Measurements from ENCODE around the gene CAMK1D.
"Not testable (repeated sequence)": the region's sequence is repeated elsewhere in the genome, so short reads cannot be mapped to it uniquely, and the experiment has no call there.

CAMK1D gene

GRCh38 chr10:12846718-12847117 lies 497.4 kb downstream of the CAMK1D start:
- no peak for DNase-seq (ENCODE audit: low read depth in 2 of 2)

- no peak for DNase-seq (ENCODE audit: low read depth in 2 of 2)
Measured at GRCh38 chr10:12847361-12847975, 498.1 kb downstream of the CAMK1D start.

DNA sequence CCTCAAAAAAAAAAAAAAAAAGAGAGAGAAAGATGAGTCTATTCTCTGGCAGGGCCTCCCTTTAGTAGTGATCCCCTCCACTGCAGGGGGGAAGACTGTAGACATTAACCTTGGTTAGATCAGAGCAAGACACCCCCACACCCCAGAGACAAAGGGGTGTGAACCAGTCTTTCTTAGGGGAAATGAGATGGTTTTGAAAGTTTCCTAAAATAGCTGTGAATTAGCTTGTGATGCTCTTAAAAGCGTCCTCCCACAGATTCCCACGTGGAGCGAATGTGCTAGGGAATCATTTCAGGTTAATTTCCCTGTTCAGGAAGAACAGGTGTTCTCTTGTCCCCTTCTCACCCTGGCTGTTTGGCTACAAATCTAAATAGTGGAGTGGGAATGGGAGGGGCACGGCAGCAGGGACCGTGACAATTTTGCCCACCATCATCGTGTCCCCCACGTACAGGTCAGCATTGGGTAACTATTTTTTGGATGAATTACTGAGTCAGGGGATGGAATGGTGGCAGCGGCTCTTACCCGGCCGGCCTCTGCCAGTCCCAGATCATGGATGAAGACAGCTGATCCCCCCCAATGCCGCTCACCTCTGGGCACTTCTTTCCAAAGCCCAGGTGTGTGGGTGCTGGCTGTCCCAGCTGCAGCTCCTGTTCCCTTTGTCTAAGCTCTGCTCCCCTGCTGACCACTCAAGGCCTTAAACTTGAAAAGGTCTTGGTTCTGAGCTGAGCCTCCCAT lies 499.3 kb downstream of the CAMK1D start:
- no peak for DNase-seq (ENCODE audit: low read depth in 2 of 2)

GRCh38 chr10:12849319-12850181 lies 500.2 kb downstream of the CAMK1D start:
- DNase-seq (ENCODE audit: low read depth in 2 of 2), result no peak

DNA sequence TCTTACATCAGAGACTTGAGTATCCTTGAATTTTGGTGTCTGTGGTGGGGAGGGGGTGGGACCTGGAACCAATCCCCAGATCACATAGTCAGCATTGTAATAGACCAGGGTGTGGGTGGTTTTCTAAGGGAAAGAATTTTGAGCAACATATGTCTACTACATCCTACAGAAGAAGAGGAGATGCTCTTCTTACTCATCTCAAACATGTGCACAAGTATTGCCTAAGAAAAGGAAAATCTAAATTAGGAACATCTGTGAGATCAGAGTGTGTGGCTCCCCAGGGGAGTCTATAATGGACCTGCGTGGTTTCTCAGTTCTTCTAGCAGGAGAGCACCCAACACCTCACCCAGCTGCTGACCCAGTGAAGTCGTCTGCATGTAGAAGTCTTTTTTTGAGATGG lies 503.3 kb downstream of the CAMK1D start:
- no peak for DNase-seq (ENCODE audit: low read depth in 2 of 2)

DNA sequence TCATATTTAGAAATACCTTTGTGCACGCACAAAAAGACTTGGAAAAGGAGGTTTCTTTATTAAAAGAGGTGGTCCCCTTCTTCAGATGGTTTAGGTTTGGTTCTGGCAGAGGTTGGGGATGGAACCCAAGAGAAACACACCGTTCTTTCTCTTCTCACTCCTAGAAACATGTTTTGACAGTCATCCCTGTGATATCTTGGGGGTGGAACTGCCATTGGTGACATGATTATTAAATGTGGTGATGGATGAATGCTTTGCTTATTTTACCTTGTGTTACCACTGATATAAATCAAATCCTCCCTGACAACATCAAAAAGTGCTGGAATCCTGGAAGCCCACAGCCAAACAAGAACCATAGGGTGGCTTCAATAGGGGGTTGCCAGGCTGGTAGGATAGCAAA lies 505.6 kb downstream of the CAMK1D start:
- DNase-seq (ENCODE audit: low read depth in 2 of 2), result no peak

GRCh38 chr10:12862459-12862858 lies 513.1 kb downstream of the CAMK1D start:
- no peak for DNase-seq (ENCODE audit: low read depth in 2 of 2)

- not testable (repeated sequence) for DNase-seq (ENCODE audit: low read depth in 2 of 2)
Measured at GRCh38 chr10:12865515-12865914, 516.2 kb downstream of the CAMK1D start.

GRCh38 chr10:12868229-12868628 lies 518.9 kb downstream of the CAMK1D start:
- no peak for DNase-seq (ENCODE audit: low read depth in 2 of 2)

DNA sequence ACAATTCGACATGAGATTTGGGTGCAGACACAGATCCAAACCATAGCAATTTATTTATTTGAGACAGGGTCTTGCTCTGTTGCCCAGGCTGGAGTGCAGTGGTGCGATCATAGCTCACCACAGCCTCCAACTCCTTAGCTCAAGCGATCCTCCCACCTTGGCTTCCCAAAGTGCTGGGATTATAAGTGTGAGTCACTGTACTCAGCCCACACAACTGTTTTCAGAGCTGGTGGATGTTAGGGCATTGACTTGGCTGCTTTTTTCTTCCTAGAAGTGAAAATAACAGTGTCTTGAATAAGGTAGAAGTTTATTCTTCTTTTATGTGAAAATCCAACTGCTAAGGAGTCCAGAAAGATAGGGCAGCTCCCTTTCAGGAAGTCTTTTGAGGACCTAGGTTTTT lies 520.1 kb downstream of the CAMK1D start:
- no peak for DNase-seq (ENCODE audit: low read depth in 2 of 2)

- DNase-seq (ENCODE audit: low read depth in 2 of 2), result no peak
Measured at GRCh38 chr10:12872577-12872976, 523.2 kb downstream of the CAMK1D start.

DNA sequence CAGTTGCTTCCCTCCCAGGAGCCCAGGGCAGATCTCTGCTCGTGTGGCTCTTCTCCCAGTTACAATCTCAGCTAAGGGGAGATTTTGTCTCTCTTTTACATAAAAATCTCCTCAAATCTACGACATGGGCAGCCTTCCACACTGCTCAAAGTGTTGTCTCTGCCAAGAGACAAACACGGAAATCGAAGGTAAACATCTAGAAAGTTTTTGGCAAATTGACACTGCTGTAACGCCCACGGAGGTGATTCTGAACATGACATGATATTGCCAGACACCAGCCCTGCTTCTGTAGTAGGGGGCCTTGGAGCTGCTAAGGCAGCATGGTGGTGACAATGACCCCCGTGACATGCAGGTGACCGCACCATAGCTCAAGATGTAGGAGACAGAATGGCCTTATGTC lies 523.8 kb downstream of the CAMK1D start:
- no peak for DNase-seq (ENCODE audit: low read depth in 2 of 2)

DNA sequence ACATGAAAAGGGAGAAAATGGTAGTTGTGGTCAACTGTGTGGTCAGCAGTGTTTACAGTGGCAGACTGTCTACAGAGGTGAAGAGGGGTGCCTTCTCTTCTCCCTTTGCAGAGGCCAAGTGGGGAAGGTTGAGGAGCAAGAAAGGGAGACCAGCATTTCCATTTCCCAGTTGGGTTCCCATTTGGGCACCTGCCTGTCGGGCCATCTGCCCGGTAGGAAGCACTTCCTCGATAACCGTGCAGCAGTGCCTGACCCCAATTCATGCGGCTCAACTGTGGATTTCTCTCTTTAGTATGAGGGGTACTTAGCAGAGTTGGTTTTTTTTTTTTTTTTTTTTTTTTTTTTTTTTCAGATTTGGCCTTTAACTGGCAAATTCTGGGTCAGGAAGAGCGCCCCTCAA lies 525.2 kb downstream of the CAMK1D start:
- DNase-seq (ENCODE audit: low read depth in 2 of 2), result no peak

DNA sequence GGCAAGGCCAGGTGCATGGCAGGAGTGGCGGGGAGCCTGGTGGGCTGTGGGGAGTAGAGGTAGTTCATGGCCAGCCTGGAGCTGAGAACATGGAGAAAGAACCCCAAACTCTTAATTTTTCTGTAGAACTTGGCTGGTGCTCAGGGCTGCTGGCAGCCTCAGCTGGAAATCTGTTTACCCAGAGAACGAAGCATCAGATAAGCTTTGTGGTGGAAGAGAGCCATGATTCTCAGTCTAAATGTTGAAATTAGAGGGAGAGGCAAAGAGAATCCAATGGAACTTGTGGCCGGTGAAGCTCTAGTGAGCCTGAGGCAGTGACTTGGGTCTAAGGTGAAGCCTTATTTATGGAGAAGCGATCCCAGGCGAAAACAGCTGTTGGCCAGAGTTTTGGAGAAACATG lies 525.8 kb downstream of the CAMK1D start:
- no peak for DNase-seq (ENCODE audit: low read depth in 2 of 2)

DNA sequence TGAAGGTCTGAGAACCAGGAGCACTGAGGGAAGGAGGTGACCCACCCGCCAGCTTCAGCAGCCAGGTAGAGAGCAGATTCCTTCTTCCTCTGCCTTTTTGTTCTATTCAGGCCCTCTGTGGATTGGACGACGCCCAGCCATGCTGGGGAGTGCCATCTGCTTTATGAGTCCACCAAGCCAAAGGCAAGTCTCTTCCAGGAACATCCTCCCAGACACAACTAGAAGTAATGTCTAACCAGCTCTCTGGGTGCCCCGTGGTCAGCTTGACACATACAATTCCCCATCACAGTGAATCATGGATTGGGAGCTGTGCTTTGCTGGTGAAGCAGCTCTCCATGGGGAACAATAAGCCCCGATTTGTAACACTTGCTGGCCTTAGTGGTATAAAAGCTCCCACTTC lies 526.9 kb downstream of the CAMK1D start:
- DNase-seq (ENCODE audit: low read depth in 2 of 2), result no peak

- DNase-seq (ENCODE audit: low read depth in 2 of 2), result no peak
Measured at GRCh38 chr10:12877150-12877549, 527.8 kb downstream of the CAMK1D start.

- DNase-seq (ENCODE audit: low read depth in 2 of 2), result no peak
Measured at GRCh38 chr10:12880423-12880822, 531.1 kb downstream of the CAMK1D start.

DNA sequence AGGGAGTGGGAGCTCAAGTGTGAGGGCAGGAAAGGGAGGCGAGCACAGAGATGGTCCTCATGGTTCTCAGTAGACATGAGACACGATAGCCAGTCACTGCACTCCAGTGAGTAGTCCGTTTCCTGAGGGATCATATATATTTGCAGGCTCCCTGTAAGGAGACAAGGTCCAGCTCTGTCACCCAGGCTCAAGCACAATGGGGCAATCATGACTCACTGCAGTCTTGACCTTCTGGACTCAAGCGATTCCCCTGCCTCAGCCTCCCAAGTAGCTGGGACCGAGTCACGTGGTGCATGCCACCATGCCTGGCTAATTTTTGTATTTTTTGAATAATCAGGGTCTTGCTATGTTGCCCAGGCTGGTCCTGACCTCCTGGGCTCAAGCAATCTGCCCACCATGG lies 535.5 kb downstream of the CAMK1D start:
- no peak for DNase-seq (ENCODE audit: low read depth in 2 of 2)

Data from stimulated activated CD8-positive, alpha-beta memory T cell treated with anti-CD3 and anti-CD28 coated beads, Interleukin-7, amount 100 ng/mL, for 4 hours (primary cell).